HepG2 (cell line): ENCODE measurements around the gene FBLL1. TPM values are rescaled to one million over a fixed set of nuclear protein-coding genes. Genes with fewer than 3 reads are reported as not detected.

Experiments
- ATAC-seq: fragments of 200-7000 bp; cut with Tn5 transposase; 3 replicates; pipeline ENCODE4 v1.9.1; 2020; ENCODE audit warnings: mild to moderate bottlenecking, moderate library complexity
- BruUV-seq: library from RNA; stranded (reverse); fragments of 400-500 nt; replicated peaks from 2 replicates; lab custom pipeline; 2021; lab: Mats Ljungman, UMichigan
- CTCF ChIA-PET: fragments of 300-600 bp; formaldehyde crosslinking; extraction: SDS; loops from one replicate; lab custom pipeline; 2021; ENCODE audit warnings: low total read pairs, inconsistent platforms, low intra/inter-chr PET ratio; lab: Yijun Ruan, JAX
- POLR2A ChIA-PET: fragments of 350-600 bp; sonication (Branson Sonifier 250); formaldehyde crosslinking; loops from one replicate; lab custom pipeline; 2020; ENCODE audit warnings: antibody characterized with exemption, inconsistent platforms; lab: Yijun Ruan, JAX
- DNase-seq: peaks from one replicate; pipeline ENCODE4 v3.0.0-alpha.2; 2015; ENCODE audit warnings: low spot score
- FAIRE-seq: peaks from 3 replicates; lab custom pipeline; 2011; peaks lifted over from hg19 to GRCh38; lab: Jason Lieb, UNC
- H2AFZ ChIP-seq: one replicate; pipeline ENCODE4 v1.6.1; 2011; ENCODE audit warnings: low read length, inconsistent platforms
- H3K27ac ChIP-seq: fragments of 300-600 bp; 3 replicates; pipeline ENCODE4 v1.8.0; 2011; ENCODE audit warnings: mixed run types, mild to moderate bottlenecking, mixed read lengths, low read length, inconsistent platforms; ENCODE audit not compliant: insufficient read depth; ENCODE audit errors: extremely low read length
- H3K27me3 ChIP-seq, 2 experiments: fragments of 200-600 bp in 1 of 2; 2 replicates in 1 of 2; 3 replicates in 1 of 2; pipeline versions ENCODE4 v1.6.0 to v1.8.0; 2011; ENCODE audit warnings: low read length in 2 of 2, mild to moderate bottlenecking in 2 of 2, moderate library complexity in 2 of 2, inconsistent platforms in 1 of 2; ENCODE audit not compliant: insufficient read depth in 2 of 2, control insufficient read depth in 1 of 2
- H3K36me3 ChIP-seq, 2 experiments: fragments of 200-600 bp in 1 of 2; replicated peaks in 1 of 2; 2 replicates in 1 of 2; 3 replicates in 1 of 2; pipeline versions ENCODE4 v1.5.1 to v1.8.0; 2011; ENCODE audit warnings: low read length in 2 of 2, inconsistent platforms in 1 of 2; ENCODE audit not compliant: insufficient read depth in 2 of 2, control insufficient read depth in 1 of 2
- H3K4me1 ChIP-seq: 2 replicates; pipeline ENCODE4 v1.5.1; 2012; ENCODE audit warnings: low read length, inconsistent platforms; ENCODE audit not compliant: insufficient read depth
- H3K4me2 ChIP-seq: 2 replicates; pipeline ENCODE4 v1.6.0; 2011; ENCODE audit warnings: low read depth, low read length, inconsistent platforms
- H3K4me3 ChIP-seq, 3 experiments: fragments of 200-600 bp in 1 of 3; sonication (generic), shearing (Covaris generic) in 1 of 3; replicated peaks in 1 of 3; 2 replicates each; pipeline ENCODE4 v1.5.1; 2011 to 2016; ENCODE audit warnings: low read length in 3 of 3, inconsistent platforms in 2 of 3, low read depth in 2 of 3, mild to moderate bottlenecking in 2 of 3, control low read depth in 1 of 3, mixed read lengths in 1 of 3; ENCODE audit not compliant: insufficient read depth in 1 of 3
- H3K79me2 ChIP-seq: one replicate; pipeline ENCODE4 v1.6.1; 2011; ENCODE audit warnings: low read length, inconsistent platforms; ENCODE audit not compliant: insufficient read depth
- H3K9ac ChIP-seq: 2 replicates; pipeline ENCODE4 v1.6.0; 2011; ENCODE audit warnings: mild to moderate bottlenecking, low read depth, low read length, inconsistent platforms; ENCODE audit not compliant: insufficient read depth
- H3K9me3 ChIP-seq: 2 replicates; pipeline ENCODE4 v1.5.1; 2012; ENCODE audit warnings: mild to moderate bottlenecking, low read length
- H4K20me1 ChIP-seq: 2 replicates; pipeline ENCODE4 v1.6.0; 2011; ENCODE audit warnings: inconsistent platforms, mild to moderate bottlenecking, low read length, moderate library complexity; ENCODE audit not compliant: insufficient read depth
- FOXA1 ChIP-seq, 2 experiments: fragments of 450-650 bp in 1 of 2; sonication (generic) in 1 of 2; formaldehyde crosslinking in 1 of 2; IDR thresholded peaks; 2 replicates each; pipeline versions ENCODE4 v1.4.0 to v1.6.1; 2016 to 2020; ENCODE audit warnings: missing genetic modification reagents in 1 of 2
- HNRNPUL1 ChIP-seq: fragments of 200-400 bp; formaldehyde crosslinking; IDR thresholded peaks from 2 replicates; pipeline ENCODE4 v1.6.1; 2017; ENCODE audit warnings: low read depth, mild to moderate bottlenecking, low read length, moderate library complexity
- KMT2B ChIP-seq: IDR thresholded peaks from 2 replicates; pipeline ENCODE4 v1.6.1; 2016; ENCODE audit warnings: missing genetic modification reagents, missing compliant biosample characterization
- MAFF ChIP-seq: IDR thresholded peaks from 2 replicates; pipeline ENCODE4 v1.6.1; 2011; ENCODE audit warnings: low read depth, low read length, improper control_type of control experiment
- MAFK ChIP-seq, 2 experiments: IDR thresholded peaks in 1 of 2; conservative IDR thresholded peaks in 1 of 2; 2 replicates each; pipeline ENCODE4 v1.6.1; 2011; ENCODE audit warnings: improper control_type of control experiment in 2 of 2, low read length in 2 of 2
- PCBP2 ChIP-seq: fragments of 200-400 bp; formaldehyde crosslinking; optimal IDR thresholded peaks from 2 replicates; pipeline ENCODE3; 2018; ENCODE audit warnings: low read length, low read depth; ENCODE audit not compliant: poor library complexity, severe bottlenecking
- SOX13 ChIP-seq, 3 experiments: fragments of 450-650 bp in 1 of 3; sonication (generic) in 1 of 3; formaldehyde crosslinking in 1 of 3; IDR thresholded peaks in 2 of 3; conservative IDR thresholded peaks in 1 of 3; 2 replicates each; pipeline versions ENCODE4 v1.5.0 to v1.6.1; 2016 to 2020; ENCODE audit warnings: antibody characterized with exemption in 1 of 3, mild to moderate bottlenecking in 1 of 3, missing compliant biosample characterization in 1 of 3, missing genetic modification reagents in 1 of 3, moderate library complexity in 1 of 3
- SOX6 ChIP-seq, 2 experiments: fragments of 450-650 bp in 1 of 2; sonication (generic) in 1 of 2; formaldehyde crosslinking in 1 of 2; IDR thresholded peaks; 2 replicates each; pipeline versions ENCODE4 v1.4.0 to v1.6.1; 2017 to 2020; ENCODE audit warnings: antibody characterized with exemption in 1 of 2, mild to moderate bottlenecking in 1 of 2, missing genetic modification reagents in 1 of 2
- ZFP1 ChIP-seq: IDR thresholded peaks from 2 replicates; pipeline ENCODE4 v1.6.1; 2016
- ZNF446 ChIP-seq: sonication (generic); formaldehyde crosslinking; IDR thresholded peaks from 2 replicates; pipeline ENCODE4 v1.5.0; 2020; ENCODE audit warnings: mild to moderate bottlenecking, missing genetic modification reagents
- ZNF567 ChIP-seq: sonication (generic); formaldehyde crosslinking; IDR thresholded peaks from 2 replicates; pipeline ENCODE4 v1.8.1; 2023; ENCODE audit warnings: mild to moderate bottlenecking, missing genetic modification reagents, borderline replicate concordance
- WGBS: methylation state at CpG from one replicate; pipeline ENCODE4 v1.1.6; 2017; ENCODE audit warnings: low lambda C conversion rate; 5-methylcytosine and 5-hydroxymethylcytosine counted together
- in situ Hi-C: cut with HindIII; loops from 2 replicates; pipeline ENCODE4 v1.10.0; 2017; ENCODE audit warnings: low pct_unique_long_range_greater_than_20kb; ENCODE audit not compliant: extremely low pct_ligation_motif_present
- intact Hi-C: fragments of 100-400 bp; cut with micrococcal nuclease; formaldehyde crosslinking; loops from one replicate; pipeline ENCODE4 v1.10.0; 2022; ENCODE audit not compliant: unreplicated experiment
- polyA plus RNA-seq, 8 experiments: library from polyadenylated mRNA; depleted of rRNA in 3 of 8; stranded (reverse) in 7 of 8; unstranded in 1 of 8; fragments of >200 nt; fragmentation: Illumina TruSeq in 4 of 8; extraction: Trizol in 4 of 8; gene quantifications; 2 replicates each; pipeline versions ENCODE4 v1.2.1 to v1.2.3, GENCODE V29; 2011 to 2016; ENCODE audit warnings: low read depth in 4 of 8, missing spikeins in 1 of 8, mixed read lengths in 1 of 8; ENCODE audit not compliant: insufficient read depth in 1 of 8
- total RNA-seq, 5 experiments: library from RNA; depleted of rRNA; stranded (reverse); fragments of >200 nt; fragmentation: Illumina TruSeq; extraction: Trizol; gene quantifications; 2 replicates each; pipeline ENCODE4 v1.2.3, GENCODE V29; 2016; ENCODE audit warnings: low read depth in 1 of 5
- TF ChIP-seq, protein P1 (sequence below): sonication (generic); formaldehyde crosslinking; IDR thresholded peaks from 2 replicates; pipeline ENCODE4 v1.5.0; 2020; ENCODE audit warnings: missing genetic modification reagents, mild to moderate bottlenecking, borderline replicate concordance

FBLL1 gene
- total and polyA plus RNA-seq, 2 of the 13 experiments (the other 11 are each of a cell fraction or from before 2014, with no cell fraction given) = 0.17 to 0.18 TPM

- TF ChIP-seq SOX13 (IDR thresholded peaks at IDR 0.05) (no peak), SOX13 (CRISPR knock-in tag; conservative IDR thresholded peaks at IDR 0.05 in 1 of 2, IDR thresholded peaks at IDR 0.05 in 1 of 2) (peak in 1 of 2 experiments; percentile 44; a peak in 1 of 4 replicates), FOXA1 (IDR thresholded peaks at IDR 0.05) (no peak), FOXA1 (CRISPR knock-in tag; IDR thresholded peaks at IDR 0.05) (no peak), SOX6 (IDR thresholded peaks at IDR 0.05) (no peak), SOX6 (CRISPR knock-in tag; IDR thresholded peaks at IDR 0.05) (0 out of 2 replicates have a peak, but pooled peaks have one; percentile 30), ZNF446 (CRISPR knock-in tag) (no peak), PCBP2 (no peak)
These were observed 47.7 kb upstream of the FBLL1 start (continued) for GRCh38 chr5:168481330-168481788.

- ChIA-PET CTCF (no interaction called here), POLR2A (no interaction called here)
- DNase-seq (no peak), ATAC-seq (0 out of 3 replicates have a peak, but pooled peaks have one; percentile 5), FAIRE-seq (no peak)
- no peak overlapping the region for H3K27ac ChIP-seq
- peak overlapping the region; percentile 81 for H2AFZ ChIP-seq
- intact Hi-C loops (loop anchor here (10.0 kb wide), 1 partner anchor 92 kb away; the partner anchor contains the start of gene PANK3), in situ Hi-C loops (loop anchor here (10.0 kb wide), 1 partner anchor 218 kb away; no protein-coding TSS in a partner anchor)
- peaks cover 2% of the 10 kb centered on the region; the same call in 1 of the 2 replicates for H4K20me1 ChIP-seq
- peak overlapping the region; percentile 10; the same call in 1 of the 2 replicates for H3K9ac ChIP-seq
- no TSS peak for BruUV-seq
- no peaks in the 10 kb centered on the region for H3K9me3 ChIP-seq
- H3K4me2 ChIP-seq = peak overlapping the region; percentile 71
- H3K27me3 ChIP-seq = no peaks in the 10 kb centered on the region; a peak in 1 of 5 replicates
- peak; percentile 43 to 56; a peak in 1 of 4 replicates for TF ChIP-seq MAFK (conservative IDR thresholded peaks at IDR 0.05 in 1 of 2, IDR thresholded peaks at IDR 0.05 in 1 of 2; ENCODE audit: low read length in 2 of 2)
- peak; percentile 51 for TF ChIP-seq MAFF
- TF ChIP-seq, protein P1, sequence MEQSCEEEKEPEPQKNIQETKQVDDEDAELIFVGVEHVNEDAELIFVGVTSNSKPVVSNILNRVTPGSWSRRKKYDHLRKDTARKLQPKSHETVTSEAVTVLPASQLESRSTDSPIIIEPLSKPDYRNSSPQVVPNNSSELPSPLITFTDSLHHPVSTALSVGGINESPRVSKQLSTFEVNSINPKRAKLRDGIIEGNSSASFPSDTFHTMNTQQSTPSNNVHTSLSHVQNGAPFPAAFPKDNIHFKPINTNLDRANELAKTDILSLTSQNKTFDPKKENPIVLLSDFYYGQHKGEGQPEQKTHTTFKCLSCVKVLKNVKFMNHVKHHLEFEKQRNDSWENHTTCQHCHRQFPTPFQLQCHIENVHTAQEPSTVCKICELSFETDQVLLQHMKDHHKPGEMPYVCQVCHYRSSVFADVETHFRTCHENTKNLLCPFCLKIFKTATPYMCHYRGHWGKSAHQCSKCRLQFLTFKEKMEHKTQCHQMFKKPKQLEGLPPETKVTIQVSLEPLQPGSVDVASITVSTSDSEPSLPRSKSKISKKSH (CRISPR knock-in tag) = no peak
- no peak for TF ChIP-seq KMT2B (CRISPR knock-in tag)
- TF ChIP-seq HNRNPUL1 = no peak
- TF ChIP-seq ZFP1 = no peak
- no peak for TF ChIP-seq ZNF567 (CRISPR knock-in tag)
- peaks cover 25% of the 10 kb centered on the region for H3K4me1 ChIP-seq
- 2% methylated on average over 5 of the region's 5 CpGs for WGBS
- peaks cover 10% of the 10 kb centered on the region for H3K79me2 ChIP-seq
- no peaks in the 10 kb centered on the region for H3K36me3 ChIP-seq
- H3K4me3 ChIP-seq = peak overlapping the region in 1 of 3 experiments; percentile 28; a peak in 2 of 6 replicates
These were observed 46.7 kb upstream of the FBLL1 start for GRCh38 chr5:168482361-168482760.
